Pancreas (tissue), 10 donors: ENCODE data around the gene MAFF. TPM values are rescaled to one million over a fixed set of nuclear protein-coding genes. Genes with fewer than 3 reads are reported as not detected.

ENCODE experiments used
- ATAC-seq, 4 donors: fragments of 200-7000 bp; cut with Tn5 transposase; one replicate each; pipeline versions ENCODE4 v1.8.0 to v1.9.1; 2020; ENCODE audit warnings: mild to moderate bottlenecking in 4 of 4, moderate library complexity in 4 of 4
- DNase-seq, 6 donors: peaks; one replicate each; pipeline ENCODE4 v3.0.0-alpha.2; 2020
- FAIRE-seq: peaks from 2 replicates; lab custom pipeline; 2012; peaks lifted over from hg19 to GRCh38; lab: Jason Lieb, UNC
- H3K27ac ChIP-seq, 4 donors: fragments of 200-600 bp; sonication (generic); 1 replicate in 3 of 4; 2 replicates in 1 of 4; pipeline versions ENCODE4 v1.5.0 to v1.8.0; 2020
- H3K27me3 ChIP-seq, 4 donors: fragments of 200-600 bp; one replicate each; pipeline ENCODE4 v1.8.0; 2021
- H3K36me3 ChIP-seq, 3 donors: fragments of 200-600 bp; sonication (generic) in 1 of 3; one replicate each; pipeline versions ENCODE4 v1.5.0 to v1.8.0; 2020 to 2021
- H3K4me1 ChIP-seq, 3 donors: fragments of 200-600 bp; one replicate each; pipeline ENCODE4 v1.8.0; 2021
- H3K4me3 ChIP-seq, 4 donors: fragments of 200-600 bp; sonication (generic) in 2 of 4; one replicate each; pipeline versions ENCODE4 v1.5.0 to v1.8.0; 2020 to 2021
- H3K9me3 ChIP-seq, 4 donors: fragments of 200-600 bp; one replicate each; pipeline ENCODE4 v1.8.0; 2021
- WGBS, 2 donors: extraction: QIAGEN DNeasy Blood & Tissue Kit; methylation state at CpG; one replicate each; pipeline ENCODE4 v1.1.7; 2013; 5-methylcytosine and 5-hydroxymethylcytosine counted together
- intact Hi-C, 3 donors: fragments of 100-400 bp; cut with DNase I; formaldehyde crosslinking; loops; one replicate each; pipeline versions ENCODE4 v1.11.1 to v1.14.2; 2022
- polyA plus RNA-seq, 2 donors: library from polyadenylated mRNA; stranded (reverse); fragments of 200-250 nt; gene quantifications; one replicate each; pipeline ENCODE4 v1.2.3, GENCODE V29; 2013
- total RNA-seq, 6 donors: library from RNA; stranded (reverse); fragmentation: NEBNext Ultra II Directional in 4 of 6; extraction: Animal tissue kit (Norgen Biotek cat#: 25700) in 4 of 6; gene quantifications; one replicate each; pipeline versions ENCODE4 v1.2.1 to v1.2.4, GENCODE V29; 2021 to 2023
- TF ChIP-seq, protein P1 (sequence below), 4 donors: fragments of 200-600 bp; sonication (generic) in 3 of 4; IDR thresholded peaks; one replicate each; pipeline versions ENCODE4 v1.5.0 to v1.8.0; 2021; ENCODE audit warnings: antibody characterized with exemption in 4 of 4
- donor health status: healthy with polysubstance abuse.
- donor health status: DM: no; HTN: no; CAD: no; lungs with moderate emphysema.
- donor health status: DM: no; HTN: no; CAD: no.
- donor health status: control.
- donor health status: control.
- donor health status: Bipolar disorder and iron deficiency.
- donor health status: DM: yes; HTN: yes; CAD: no.
- donor health status: DM: no; HTN: no; CAD: no.
- donor health status: DM: no; HTN: no; CAD: no.
- donor health status: DM: yes; HTN: yes; CAD: no.

MAFF gene
- total and polyA plus RNA-seq, 8 donors, result 3.4 to 16.7 (median 7.7) TPM

DNA sequence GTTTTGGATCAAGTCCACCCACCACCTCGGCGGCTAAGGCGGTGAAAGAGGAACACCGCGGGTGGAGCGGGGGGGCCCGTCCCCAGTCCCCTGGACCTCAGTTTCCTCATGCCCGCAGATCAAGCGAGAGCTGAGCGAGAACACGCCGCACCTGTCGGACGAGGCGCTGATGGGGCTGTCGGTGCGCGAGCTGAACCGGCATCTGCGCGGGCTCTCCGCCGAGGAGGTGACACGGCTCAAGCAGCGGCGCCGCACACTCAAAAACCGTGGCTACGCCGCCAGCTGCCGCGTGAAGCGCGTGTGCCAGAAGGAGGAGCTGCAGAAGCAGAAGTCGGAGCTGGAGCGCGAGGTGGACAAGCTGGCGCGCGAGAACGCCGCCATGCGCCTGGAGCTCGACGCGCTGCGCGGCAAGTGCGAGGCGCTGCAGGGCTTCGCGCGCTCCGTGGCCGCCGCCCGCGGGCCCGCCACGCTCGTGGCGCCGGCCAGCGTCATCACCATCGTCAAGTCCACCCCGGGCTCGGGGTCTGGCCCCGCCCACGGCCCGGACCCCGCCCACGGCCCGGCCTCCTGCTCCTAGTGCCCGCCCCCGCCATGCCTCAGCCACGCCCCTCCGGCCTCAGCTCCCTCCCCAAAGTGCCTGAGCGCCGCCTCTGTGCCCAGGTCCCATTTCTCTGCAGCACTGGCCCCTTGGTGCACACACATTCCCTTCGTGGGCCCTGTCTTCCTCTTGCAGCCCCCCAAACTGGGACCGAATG, 12.7 kb downstream of the MAFF start:
- no peaks in the 10 kb centered on the region for H3K36me3 ChIP-seq
- intact Hi-C loops, result no loop called here
- no peaks in the 10 kb centered on the region for H3K27me3 ChIP-seq
- ATAC-seq (peak; percentile 31 to 66 (median 49)), FAIRE-seq (no peak), DNase-seq (peak in 5 of 6 donors; percentile 41 to 75 (median 64))
- peak overlapping the region in 2 of 4 donors; percentile 4 to 27 for H3K4me3 ChIP-seq
- H3K9me3 ChIP-seq, result no peaks in the 10 kb centered on the region
- TF ChIP-seq, protein P1, sequence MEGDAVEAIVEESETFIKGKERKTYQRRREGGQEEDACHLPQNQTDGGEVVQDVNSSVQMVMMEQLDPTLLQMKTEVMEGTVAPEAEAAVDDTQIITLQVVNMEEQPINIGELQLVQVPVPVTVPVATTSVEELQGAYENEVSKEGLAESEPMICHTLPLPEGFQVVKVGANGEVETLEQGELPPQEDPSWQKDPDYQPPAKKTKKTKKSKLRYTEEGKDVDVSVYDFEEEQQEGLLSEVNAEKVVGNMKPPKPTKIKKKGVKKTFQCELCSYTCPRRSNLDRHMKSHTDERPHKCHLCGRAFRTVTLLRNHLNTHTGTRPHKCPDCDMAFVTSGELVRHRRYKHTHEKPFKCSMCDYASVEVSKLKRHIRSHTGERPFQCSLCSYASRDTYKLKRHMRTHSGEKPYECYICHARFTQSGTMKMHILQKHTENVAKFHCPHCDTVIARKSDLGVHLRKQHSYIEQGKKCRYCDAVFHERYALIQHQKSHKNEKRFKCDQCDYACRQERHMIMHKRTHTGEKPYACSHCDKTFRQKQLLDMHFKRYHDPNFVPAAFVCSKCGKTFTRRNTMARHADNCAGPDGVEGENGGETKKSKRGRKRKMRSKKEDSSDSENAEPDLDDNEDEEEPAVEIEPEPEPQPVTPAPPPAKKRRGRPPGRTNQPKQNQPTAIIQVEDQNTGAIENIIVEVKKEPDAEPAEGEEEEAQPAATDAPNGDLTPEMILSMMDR (IDR thresholded peaks at IDR 0.05), result no peak
- H3K27ac ChIP-seq, result peak overlapping the region in 1 of 4 donors; percentile 13
- H3K4me1 ChIP-seq, result peaks cover 0 to 18% (median 0%) of the 10 kb centered on the region in 3 donors
- 27 to 34% methylated on average over 80 to 81 of the region's 81 CpGs for WGBS, 2 donors

DNA sequence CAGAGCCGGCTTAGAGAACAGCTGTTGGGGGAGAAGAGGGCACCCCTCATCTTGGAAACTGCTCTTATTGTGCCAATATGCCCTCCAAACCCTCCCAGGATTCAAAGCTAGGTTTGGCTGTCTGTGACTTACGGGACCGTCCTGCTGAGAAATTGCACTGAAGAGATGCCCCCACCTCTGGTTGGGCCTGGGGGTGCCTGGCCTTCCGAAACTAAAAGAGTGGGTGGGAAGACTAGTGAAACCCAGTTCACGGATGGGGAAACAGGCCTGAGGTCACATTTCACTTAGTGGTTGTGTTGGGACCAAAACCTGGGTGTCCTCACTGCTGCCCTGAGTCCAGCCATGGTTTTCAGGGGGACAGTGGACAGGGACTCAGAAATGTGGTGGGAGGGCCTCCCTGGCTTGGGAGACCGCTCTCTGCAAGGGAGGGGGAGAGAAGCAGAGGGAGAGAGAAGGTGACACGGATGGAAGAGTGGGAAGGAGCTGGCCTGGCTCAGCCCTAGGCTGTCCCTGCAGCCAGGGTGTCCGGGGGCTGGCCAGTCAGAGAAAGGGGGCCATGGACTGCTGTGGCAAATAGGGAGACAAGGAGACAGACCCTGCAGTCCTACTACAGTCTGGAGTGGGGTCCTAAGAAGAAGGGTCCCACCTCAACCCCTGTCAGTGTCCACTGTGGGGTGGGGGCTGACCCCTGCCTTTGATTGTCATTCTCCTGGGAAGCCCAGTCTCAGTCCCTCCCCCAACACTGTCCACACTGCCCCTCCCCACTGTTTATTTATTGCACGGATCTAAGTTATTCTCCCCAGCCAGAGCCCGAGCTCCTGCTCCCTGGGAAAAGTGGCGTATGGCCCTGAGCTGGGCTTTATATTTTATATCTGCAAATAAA, 13.6 kb downstream of the MAFF start:
- Histone ChIP-seq H3K4me3 (no peak overlapping the region), H3K36me3 (no peaks in the 10 kb centered on the region), H3K4me1 (peaks cover 0 to 20% (median 0%) of the 10 kb centered on the region in 3 donors), H3K27me3 (no peaks in the 10 kb centered on the region), H3K9me3 (no peaks in the 10 kb centered on the region), H3K27ac (no peak overlapping the region)
- no peak for DNase-seq
- FAIRE-seq, result no peak
- no peak for ATAC-seq
- intact Hi-C loops, result no loop called here
- TF ChIP-seq, protein P1 (IDR thresholded peaks at IDR 0.05), result no peak
- 76 to 79% methylated on average over 10 to 11 of the region's 11 CpGs for WGBS, 2 donors

DNA sequence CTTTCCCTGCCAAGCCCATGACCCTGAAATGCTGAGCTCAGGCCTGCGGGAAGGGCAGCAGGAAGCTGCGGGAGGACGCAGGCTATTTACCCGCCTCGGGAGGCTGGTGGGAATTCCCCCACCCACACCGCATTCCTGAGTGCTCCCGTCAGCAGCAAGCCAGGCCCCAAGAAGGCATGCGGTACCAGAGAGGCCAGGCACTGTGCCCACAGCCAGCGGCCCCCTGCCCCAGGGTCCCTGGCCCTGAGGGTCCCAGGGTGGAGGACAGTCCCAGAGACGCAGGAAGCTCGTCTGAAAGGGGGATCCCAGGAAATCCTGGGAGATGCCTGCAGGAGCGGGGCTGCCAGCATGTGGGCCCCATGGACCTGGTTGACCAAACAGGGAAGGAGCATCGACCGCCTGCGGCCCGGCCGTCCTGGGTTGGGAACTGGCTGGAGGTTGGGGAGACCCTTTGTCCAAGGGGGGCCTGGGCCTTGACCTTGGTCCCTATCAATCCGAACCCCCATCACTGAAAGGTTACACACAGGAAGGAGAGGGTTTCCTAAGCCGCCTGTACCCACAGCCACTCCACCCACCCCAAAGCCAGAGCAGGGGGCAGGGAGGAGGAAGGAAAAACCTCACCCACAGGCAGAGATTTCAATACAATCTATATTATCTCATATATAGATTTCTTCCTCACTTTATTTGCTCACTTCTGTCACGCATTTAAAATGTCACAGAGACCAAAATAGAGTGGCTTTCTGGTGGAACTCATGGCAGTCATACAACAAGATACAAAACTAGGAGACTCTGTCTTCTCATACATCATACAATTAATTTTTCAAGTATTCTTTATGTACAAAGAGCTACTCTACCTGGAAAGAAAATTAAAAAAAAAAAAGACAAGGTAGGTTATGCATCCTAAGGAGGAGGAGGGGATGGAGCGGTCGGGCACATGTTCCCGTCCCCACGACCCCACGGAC, 17.1 kb downstream of the MAFF start:
- Histone ChIP-seq H3K4me1 (peaks cover 0 to 18% (median 0%) of the 10 kb centered on the region in 3 donors), H3K9me3 (no peaks in the 10 kb centered on the region), H3K36me3 (no peaks in the 10 kb centered on the region), H3K27me3 (no peaks in the 10 kb centered on the region), H3K4me3 (no peak overlapping the region), H3K27ac (peak overlapping the region; percentile 81 to 88 (median 84))
- ATAC-seq (peak; percentile 63 to 86 (median 82)), FAIRE-seq (no peak), DNase-seq (peak; percentile 76 to 89 (median 80))
- TF ChIP-seq, protein P1 (IDR thresholded peaks at IDR 0.05), result no peak
- WGBS, 2 donors, result 51 to 56% methylated on average over 25 of the region's 25 CpGs
- intact Hi-C loops, result no loop called here

DNA sequence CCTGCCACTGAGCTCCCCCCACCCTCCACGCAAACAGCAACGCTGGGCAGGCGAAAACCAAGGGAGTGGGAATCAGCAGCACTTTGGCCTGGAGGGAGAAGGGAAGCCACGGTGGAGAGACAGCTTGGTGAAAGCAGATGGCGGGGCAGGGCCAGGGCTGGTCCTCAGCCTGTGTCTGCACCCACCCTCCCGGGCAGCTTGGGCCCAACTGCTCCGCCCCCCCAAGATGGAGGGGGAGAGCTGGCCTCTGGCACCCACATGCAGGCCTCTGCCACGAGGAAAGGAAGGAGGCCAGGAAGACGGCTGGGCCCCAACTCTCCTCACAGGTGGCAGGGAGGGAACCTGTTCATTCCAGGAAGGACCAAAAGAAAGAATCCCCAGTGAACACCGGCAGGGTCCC, 17.8 kb downstream of the MAFF start:
- Histone ChIP-seq H3K27me3 (no peaks in the 10 kb centered on the region), H3K36me3 (peaks cover 0 to 3% (median 2%) of the 10 kb centered on the region in 3 donors), H3K27ac (peak overlapping the region in 3 of 4 donors; percentile 81 to 88 (median 87)), H3K9me3 (no peaks in the 10 kb centered on the region), H3K4me3 (no peak overlapping the region), H3K4me1 (peaks cover 0 to 14% (median 0%) of the 10 kb centered on the region in 3 donors)
- no peak for FAIRE-seq
- ATAC-seq, result no peak
- DNase-seq, result no peak
- WGBS, 2 donors, result 76 to 82% methylated on average over 9 to 10 of the region's 10 CpGs
- intact Hi-C loops, result no loop called here
- TF ChIP-seq, protein P1 (IDR thresholded peaks at IDR 0.05), result no peak
